ENCODE data around the gene CITED4.

CITED4 gene

GRCh38 chr1:40907899-40908298 lies 45.7 kb upstream of the CITED4 start:
- DNase-seq (ENCODE audit: low spot score), result no peak
- WGBS, 2 donors (ENCODE audit: extremely low coverage in 2 of 2, insufficient read length in 2 of 2, insufficient replicate concordance in 1 of 2), result no CpG with 5 or more reads among the region's 4 CpGs

DNA sequence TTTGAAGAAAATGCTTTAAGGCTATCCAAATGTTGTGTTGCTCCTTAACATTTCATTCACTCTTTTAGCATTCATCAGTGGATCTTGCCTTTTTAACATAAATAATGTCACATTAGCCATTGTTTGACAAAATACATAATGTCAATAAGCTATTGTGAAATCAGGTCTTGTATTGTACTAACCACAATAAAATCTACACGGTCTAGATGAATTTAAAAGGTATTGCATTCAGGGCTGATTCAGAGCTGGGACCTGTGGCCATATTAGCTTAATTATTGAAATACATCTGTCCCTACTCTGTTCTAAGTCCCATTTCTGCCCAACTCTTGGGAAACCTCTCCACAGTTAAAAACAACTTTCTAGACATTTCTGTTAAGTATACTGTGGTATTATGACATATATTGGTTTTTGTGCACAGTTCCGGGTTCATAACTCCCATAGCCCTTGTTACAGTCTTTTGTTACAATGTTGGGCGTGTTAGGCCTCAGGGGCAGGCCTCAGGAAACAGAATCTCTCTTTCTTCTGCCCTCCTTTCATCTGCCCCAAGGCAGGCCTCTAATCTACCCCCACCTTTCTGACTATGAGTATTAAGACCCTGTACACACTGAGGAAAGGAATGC lies 44.7 kb upstream of the CITED4 start:
- H4K91ac ChIP-seq (ENCODE audit: low read depth, low read length, poor library complexity), result no peak overlapping the region
- H3K4ac ChIP-seq (ENCODE audit: low read length), result no peak overlapping the region
- no peaks in the 10 kb centered on the region for H3K36me3 ChIP-seq (replicated peaks in 1 of 2; ENCODE audit: control insufficient read depth in 2 of 2, insufficient read depth in 2 of 2, low read length in 2 of 2)
- H3K18ac ChIP-seq (ENCODE audit: low read length), result no peak overlapping the region
- H4K8ac ChIP-seq (ENCODE audit: low read depth, low read length), result no peak overlapping the region
- H3K23ac ChIP-seq (ENCODE audit: low read depth, low read length, poor library complexity), result no peak overlapping the region
- H3K9ac ChIP-seq (ENCODE audit: low read depth, low read length, poor library complexity), result no peak overlapping the region
- H3K27me3 ChIP-seq (ENCODE audit: control insufficient read depth in 3 of 3, insufficient read depth in 3 of 3, low read depth in 1 of 3, low read length in 3 of 3), result peaks cover 0 to 1% (median 0%) of the 10 kb centered on the region in 3 experiments
- H3K4me1 ChIP-seq (ENCODE audit: control insufficient read depth in 2 of 2, insufficient read depth in 1 of 2, low read depth in 1 of 2, low read length in 2 of 2), result peaks cover 0 to 3% of the 10 kb centered on the region in 2 donors
- no peak overlapping the region for H2BK120ac ChIP-seq (ENCODE audit: low read depth, low read length)
- no peak overlapping the region for H2BK5ac ChIP-seq (ENCODE audit: low read length)
- no peaks in the 10 kb centered on the region for H3K79me1 ChIP-seq (ENCODE audit: low read depth, low read length)
- H3K14ac ChIP-seq (ENCODE audit: low read length), result no peak overlapping the region
- H2AFZ ChIP-seq (ENCODE audit: low read length), result no peak overlapping the region
- no peak overlapping the region for H3K4me2 ChIP-seq (ENCODE audit: insufficient read depth, low read length, poor library complexity, severe bottlenecking)
- no peaks in the 10 kb centered on the region for H3K9me3 ChIP-seq (replicated peaks in 1 of 2; ENCODE audit: control insufficient read depth in 2 of 2, insufficient read depth in 1 of 2, low read depth in 1 of 2, low read length in 2 of 2)
- DNase-seq (ENCODE audit: low spot score), result no peak
- no peak overlapping the region for H3K27ac ChIP-seq (replicated peaks; ENCODE audit: low read length)
- H2AK5ac ChIP-seq (ENCODE audit: low read depth, low read length), result no peak overlapping the region
- H2BK12ac ChIP-seq (ENCODE audit: low read length), result no peak overlapping the region
- no peak overlapping the region for H2BK15ac ChIP-seq (ENCODE audit: low read length)
- no CpG with 5 or more reads among the region's 3 CpGs for WGBS, 2 donors (ENCODE audit: extremely low coverage in 2 of 2, insufficient read length in 2 of 2, insufficient replicate concordance in 1 of 2)
- no peak overlapping the region for H3K4me3 ChIP-seq (ENCODE audit: low read length in 2 of 2)

More at GRCh38 chr1:40907899-40908298, 45.7 kb upstream of the CITED4 start:
- no peak overlapping the region for H3K23ac ChIP-seq (ENCODE audit: low read depth, low read length, poor library complexity)
- H3K79me1 ChIP-seq (ENCODE audit: low read depth, low read length), result no peaks in the 10 kb centered on the region
- no peaks in the 10 kb centered on the region for H3K27me3 ChIP-seq (ENCODE audit: control insufficient read depth in 3 of 3, insufficient read depth in 3 of 3, low read depth in 1 of 3, low read length in 3 of 3)
- H2AK5ac ChIP-seq (ENCODE audit: low read depth, low read length), result no peak overlapping the region
- H3K4me1 ChIP-seq (ENCODE audit: control insufficient read depth in 2 of 2, insufficient read depth in 1 of 2, low read depth in 1 of 2, low read length in 2 of 2), result no peaks in the 10 kb centered on the region
- no peak overlapping the region for H4K91ac ChIP-seq (ENCODE audit: low read depth, low read length, poor library complexity)
- no peak overlapping the region for H3K27ac ChIP-seq (replicated peaks; ENCODE audit: low read length)
- H3K4me3 ChIP-seq (ENCODE audit: low read length in 2 of 2), result no peak overlapping the region
- no peak overlapping the region for H3K14ac ChIP-seq (ENCODE audit: low read length)
- H3K18ac ChIP-seq (ENCODE audit: low read length), result no peak overlapping the region
- H3K4ac ChIP-seq (ENCODE audit: low read length), result no peak overlapping the region
- H2BK120ac ChIP-seq (ENCODE audit: low read depth, low read length), result no peak overlapping the region
- H3K9ac ChIP-seq (ENCODE audit: low read depth, low read length, poor library complexity), result no peak overlapping the region
- H3K4me2 ChIP-seq (ENCODE audit: insufficient read depth, low read length, poor library complexity, severe bottlenecking), result no peak overlapping the region
- no peaks in the 10 kb centered on the region for H3K9me3 ChIP-seq (replicated peaks in 1 of 2; ENCODE audit: control insufficient read depth in 2 of 2, insufficient read depth in 1 of 2, low read depth in 1 of 2, low read length in 2 of 2)
- H4K8ac ChIP-seq (ENCODE audit: low read depth, low read length), result no peak overlapping the region
- no peak overlapping the region for H2BK12ac ChIP-seq (ENCODE audit: low read length)
- H2BK15ac ChIP-seq (ENCODE audit: low read length), result no peak overlapping the region
- H2BK5ac ChIP-seq (ENCODE audit: low read length), result no peak overlapping the region
- H2AFZ ChIP-seq (ENCODE audit: low read length), result no peak overlapping the region
- no peaks in the 10 kb centered on the region for H3K36me3 ChIP-seq (replicated peaks in 1 of 2; ENCODE audit: control insufficient read depth in 2 of 2, insufficient read depth in 2 of 2, low read length in 2 of 2)

DNA sequence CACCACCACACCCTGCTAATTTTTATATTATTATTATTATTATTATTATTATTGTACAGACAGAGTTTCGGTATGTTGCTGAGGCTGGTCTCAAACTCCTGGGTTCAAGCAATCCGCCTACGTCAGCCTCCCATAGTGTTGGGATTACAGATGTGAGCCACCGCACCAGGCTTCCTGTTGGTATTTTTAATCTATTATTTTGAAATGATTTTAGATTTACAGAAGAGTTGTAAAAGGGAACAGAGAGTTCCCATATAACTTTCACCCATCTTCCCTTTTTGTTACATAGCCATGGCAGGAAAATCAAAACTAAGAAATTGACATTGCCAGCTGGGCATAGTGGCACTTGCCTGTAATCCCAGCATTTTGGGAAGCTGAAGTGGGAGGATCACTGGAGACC lies 42.9 kb upstream of the CITED4 start:
- no peaks in the 10 kb centered on the region for H3K36me3 ChIP-seq (replicated peaks in 1 of 2; ENCODE audit: control insufficient read depth in 2 of 2, insufficient read depth in 2 of 2, low read length in 2 of 2)
- no peak for DNase-seq (ENCODE audit: low spot score)
- H2AFZ ChIP-seq (ENCODE audit: low read length), result no peak overlapping the region
- H4K8ac ChIP-seq (ENCODE audit: low read depth, low read length), result no peak overlapping the region
- no peak overlapping the region for H3K4me3 ChIP-seq (ENCODE audit: low read length in 2 of 2)
- no peak overlapping the region for H2BK12ac ChIP-seq (ENCODE audit: low read length)
- H3K27me3 ChIP-seq (ENCODE audit: control insufficient read depth in 3 of 3, insufficient read depth in 3 of 3, low read depth in 1 of 3, low read length in 3 of 3), result peaks cover 0 to 3% (median 0%) of the 10 kb centered on the region in 3 experiments
- no peaks in the 10 kb centered on the region for H3K9me3 ChIP-seq (replicated peaks in 1 of 2; ENCODE audit: control insufficient read depth in 2 of 2, insufficient read depth in 1 of 2, low read depth in 1 of 2, low read length in 2 of 2)
- no peak overlapping the region for H4K91ac ChIP-seq (ENCODE audit: low read depth, low read length, poor library complexity)
- H2BK15ac ChIP-seq (ENCODE audit: low read length), result no peak overlapping the region
- peaks cover 0 to 3% of the 10 kb centered on the region in 2 donors for H3K4me1 ChIP-seq (ENCODE audit: control insufficient read depth in 2 of 2, insufficient read depth in 1 of 2, low read depth in 1 of 2, low read length in 2 of 2)
- no peak overlapping the region for H2BK5ac ChIP-seq (ENCODE audit: low read length)
- WGBS, 2 donors (ENCODE audit: extremely low coverage in 2 of 2, insufficient read length in 2 of 2, insufficient replicate concordance in 1 of 2), result no CpG with 5 or more reads among the region's 4 CpGs
- no peak overlapping the region for H3K27ac ChIP-seq (replicated peaks; ENCODE audit: low read length)
- no peak overlapping the region for H3K14ac ChIP-seq (ENCODE audit: low read length)
- no peak overlapping the region for H2BK120ac ChIP-seq (ENCODE audit: low read depth, low read length)
- no peak overlapping the region for H3K4me2 ChIP-seq (ENCODE audit: insufficient read depth, low read length, poor library complexity, severe bottlenecking)
- no peak overlapping the region for H3K4ac ChIP-seq (ENCODE audit: low read length)
- no peak overlapping the region for H3K9ac ChIP-seq (ENCODE audit: low read depth, low read length, poor library complexity)
- H2AK5ac ChIP-seq (ENCODE audit: low read depth, low read length), result no peak overlapping the region
- no peak overlapping the region for H3K18ac ChIP-seq (ENCODE audit: low read length)
- H3K23ac ChIP-seq (ENCODE audit: low read depth, low read length, poor library complexity), result no peak overlapping the region
- H3K79me1 ChIP-seq (ENCODE audit: low read depth, low read length), result no peaks in the 10 kb centered on the region

GRCh38 chr1:40903106-40903505 lies 40.9 kb upstream of the CITED4 start:
- Histone ChIP-seq H2AFZ (ENCODE audit: low read length) (peak overlapping the region; percentile 25), H4K8ac (ENCODE audit: low read depth, low read length) (no peak overlapping the region), H2BK12ac (ENCODE audit: low read length) (no peak overlapping the region), H2AK5ac (ENCODE audit: low read depth, low read length) (no peak overlapping the region), H2BK5ac (ENCODE audit: low read length) (no peak overlapping the region), H3K18ac (ENCODE audit: low read length) (no peak overlapping the region), H2BK15ac (ENCODE audit: low read length) (no peak overlapping the region), H3K79me1 (ENCODE audit: low read depth, low read length) (no peaks in the 10 kb centered on the region), H3K14ac (ENCODE audit: low read length) (no peak overlapping the region), H4K91ac (ENCODE audit: low read depth, low read length, poor library complexity) (no peak overlapping the region), H3K4me1 (ENCODE audit: control insufficient read depth in 2 of 2, insufficient read depth in 1 of 2, low read depth in 1 of 2, low read length in 2 of 2) (peaks cover 0 to 3% of the 10 kb centered on the region in 2 donors), H2BK120ac (ENCODE audit: low read depth, low read length) (no peak overlapping the region), H3K23ac (ENCODE audit: low read depth, low read length, poor library complexity) (no peak overlapping the region), H3K4ac (ENCODE audit: low read length) (no peak overlapping the region), H3K27ac (replicated peaks; ENCODE audit: low read length) (no peak overlapping the region), H3K4me2 (ENCODE audit: insufficient read depth, low read length, poor library complexity, severe bottlenecking) (no peak overlapping the region), H3K9ac (ENCODE audit: low read depth, low read length, poor library complexity) (no peak overlapping the region), H3K9me3 (replicated peaks in 1 of 2; ENCODE audit: control insufficient read depth in 2 of 2, insufficient read depth in 1 of 2, low read depth in 1 of 2, low read length in 2 of 2) (no peaks in the 10 kb centered on the region), H3K27me3 (ENCODE audit: control insufficient read depth in 3 of 3, insufficient read depth in 3 of 3, low read depth in 1 of 3, low read length in 3 of 3) (peaks cover 0 to 3% (median 0%) of the 10 kb centered on the region in 3 experiments), H3K4me3 (ENCODE audit: low read length in 2 of 2) (no peak overlapping the region), H3K36me3 (replicated peaks in 1 of 2; ENCODE audit: control insufficient read depth in 2 of 2, insufficient read depth in 2 of 2, low read length in 2 of 2) (no peaks in the 10 kb centered on the region)
- no peak for DNase-seq (ENCODE audit: low spot score)
- no CpG with 5 or more reads among the region's 1 CpG for WGBS, 2 donors (ENCODE audit: extremely low coverage in 2 of 2, insufficient read length in 2 of 2, insufficient replicate concordance in 1 of 2)

Data from neuronal stem cell (in vitro differentiated cells).